ENCODE data around the gene FYB1.

FYB1 gene

DNA sequence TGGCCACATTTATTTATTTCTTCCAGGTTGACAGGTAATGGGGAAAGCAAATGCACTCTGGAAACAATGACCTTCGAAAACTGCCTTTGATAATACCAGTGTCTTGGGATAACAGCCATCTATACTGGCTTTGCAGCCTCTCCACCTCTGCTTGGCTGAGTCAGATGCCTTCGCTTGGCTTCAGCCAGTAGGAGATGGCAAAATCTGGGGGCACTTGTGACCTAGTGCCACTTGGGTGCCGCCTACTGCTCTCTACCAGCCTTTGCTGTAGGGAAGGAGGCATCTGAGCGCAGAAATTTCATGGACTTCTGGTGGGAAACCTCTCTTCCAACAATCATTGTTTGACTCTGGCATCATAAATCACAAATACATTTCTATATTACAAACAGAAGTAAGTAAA, 21.8 kb downstream of the FYB1 start:
- Histone ChIP-seq H3K79me1 (replicated peaks; ENCODE audit: low read length, poor library complexity, severe bottlenecking) (no peaks in the 10 kb centered on the region), H2BK15ac (ENCODE audit: low read depth, poor library complexity, severe bottlenecking) (no peak overlapping the region), H3K4me1 (ENCODE audit: control insufficient read depth, insufficient read depth, low read depth, low read length) (peaks cover 2% of the 10 kb centered on the region), H2BK5ac (ENCODE audit: low read depth, low read length, poor library complexity, severe bottlenecking) (no peak overlapping the region), H3K4me3 (ENCODE audit: insufficient read depth in 1 of 2, low read depth in 1 of 2, low read length in 2 of 2) (no peak overlapping the region), H2AFZ (ENCODE audit: low read depth, low read length) (no peak overlapping the region), H2BK12ac (ENCODE audit: low read length in 2 of 2) (no peak overlapping the region), H4K91ac (ENCODE audit: low read length) (no peak overlapping the region), H3K27ac (ENCODE audit: low read length, poor library complexity, severe bottlenecking) (no peak overlapping the region), H3K18ac (ENCODE audit: low read depth in 1 of 2, low read length in 2 of 2) (no peak overlapping the region), H3K36me3 (ENCODE audit: control insufficient read depth in 1 of 2, insufficient read depth in 2 of 2, low read depth in 1 of 2, low read length in 2 of 2) (no peaks in the 10 kb centered on the region), H3K9me3 (ENCODE audit: control insufficient read depth, low read length) (no peaks in the 10 kb centered on the region), H2BK120ac (ENCODE audit: low read depth, low read length) (no peak overlapping the region), H3K4me2 (ENCODE audit: low read length, poor library complexity, severe bottlenecking) (no peak overlapping the region), H3K9ac (ENCODE audit: low read length) (no peak overlapping the region), H4K8ac (ENCODE audit: low read length) (no peak overlapping the region), H3K4ac (ENCODE audit: low read depth in 1 of 2, low read length in 2 of 2) (no peak overlapping the region), H3K23ac (ENCODE audit: low read length in 2 of 2) (no peak overlapping the region), H2AK5ac (ENCODE audit: low read length, severe bottlenecking) (no peak overlapping the region), H3K27me3 (ENCODE audit: control insufficient read depth in 1 of 2, insufficient read depth in 1 of 2, low read length in 2 of 2) (no peaks in the 10 kb centered on the region), H3K14ac (ENCODE audit: low read length in 2 of 2) (no peak overlapping the region)
- WGBS: 84% methylated on average over 4 of the region's 4 CpGs
- no peak for DNase-seq

DNA sequence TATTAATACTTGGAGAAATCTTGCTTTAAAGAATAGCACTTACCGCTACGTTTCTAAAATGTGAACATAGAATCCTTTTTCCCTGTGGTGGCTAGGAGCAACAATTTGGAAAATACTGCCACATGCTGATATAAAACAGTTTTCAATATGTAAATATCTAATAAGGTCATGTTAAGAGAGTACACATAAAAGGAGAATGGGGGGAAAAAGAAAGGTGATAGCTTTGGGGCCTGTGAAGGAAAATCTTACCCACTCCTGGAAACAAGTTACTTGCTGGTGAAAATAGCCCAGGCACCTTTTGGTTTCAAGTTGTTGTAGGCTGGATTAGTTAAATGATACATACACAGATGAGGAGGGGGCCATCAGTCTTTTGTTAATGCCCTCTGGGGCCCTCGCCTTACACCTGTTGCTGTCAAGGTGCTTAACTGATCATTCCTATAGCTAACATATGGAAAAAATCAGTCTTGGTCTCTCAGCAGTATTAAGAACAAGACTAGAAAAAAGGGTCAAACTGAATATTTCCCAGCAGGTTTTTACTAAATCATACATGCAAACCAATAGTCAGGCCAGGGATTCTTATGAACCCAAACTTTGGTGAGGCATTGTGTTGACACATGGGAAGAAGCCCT, 24.1 kb downstream of the FYB1 start:
- Histone ChIP-seq H3K18ac (ENCODE audit: low read depth in 1 of 2, low read length in 2 of 2) (no peak overlapping the region), H3K9me3 (ENCODE audit: control insufficient read depth, low read length) (no peaks in the 10 kb centered on the region), H3K4ac (ENCODE audit: low read depth in 1 of 2, low read length in 2 of 2) (no peak overlapping the region), H3K14ac (ENCODE audit: low read length in 2 of 2) (no peak overlapping the region), H3K79me1 (replicated peaks; ENCODE audit: low read length, poor library complexity, severe bottlenecking) (no peaks in the 10 kb centered on the region), H3K36me3 (ENCODE audit: control insufficient read depth in 1 of 2, insufficient read depth in 2 of 2, low read depth in 1 of 2, low read length in 2 of 2) (no peaks in the 10 kb centered on the region), H3K27me3 (ENCODE audit: control insufficient read depth in 1 of 2, insufficient read depth in 1 of 2, low read length in 2 of 2) (peaks cover 0 to 3% of the 10 kb centered on the region in 2 experiments), H2BK15ac (ENCODE audit: low read depth, poor library complexity, severe bottlenecking) (no peak overlapping the region), H3K4me3 (ENCODE audit: insufficient read depth in 1 of 2, low read depth in 1 of 2, low read length in 2 of 2) (no peak overlapping the region), H2BK5ac (ENCODE audit: low read depth, low read length, poor library complexity, severe bottlenecking) (no peak overlapping the region), H3K27ac (ENCODE audit: low read length, poor library complexity, severe bottlenecking) (no peak overlapping the region), H2AFZ (ENCODE audit: low read depth, low read length) (no peak overlapping the region), H2BK120ac (ENCODE audit: low read depth, low read length) (no peak overlapping the region), H4K8ac (ENCODE audit: low read length) (no peak overlapping the region), H3K4me1 (ENCODE audit: control insufficient read depth, insufficient read depth, low read depth, low read length) (peaks cover 2% of the 10 kb centered on the region), H4K91ac (ENCODE audit: low read length) (no peak overlapping the region), H3K9ac (ENCODE audit: low read length) (peak overlapping the region; percentile 6), H3K23ac (ENCODE audit: low read length in 2 of 2) (no peak overlapping the region), H3K4me2 (ENCODE audit: low read length, poor library complexity, severe bottlenecking) (no peak overlapping the region), H2BK12ac (ENCODE audit: low read length in 2 of 2) (no peak overlapping the region), H2AK5ac (ENCODE audit: low read length, severe bottlenecking) (no peak overlapping the region)
- no peak for DNase-seq
- 100% methylated on average over 1 of the region's 3 CpGs for WGBS

DNA sequence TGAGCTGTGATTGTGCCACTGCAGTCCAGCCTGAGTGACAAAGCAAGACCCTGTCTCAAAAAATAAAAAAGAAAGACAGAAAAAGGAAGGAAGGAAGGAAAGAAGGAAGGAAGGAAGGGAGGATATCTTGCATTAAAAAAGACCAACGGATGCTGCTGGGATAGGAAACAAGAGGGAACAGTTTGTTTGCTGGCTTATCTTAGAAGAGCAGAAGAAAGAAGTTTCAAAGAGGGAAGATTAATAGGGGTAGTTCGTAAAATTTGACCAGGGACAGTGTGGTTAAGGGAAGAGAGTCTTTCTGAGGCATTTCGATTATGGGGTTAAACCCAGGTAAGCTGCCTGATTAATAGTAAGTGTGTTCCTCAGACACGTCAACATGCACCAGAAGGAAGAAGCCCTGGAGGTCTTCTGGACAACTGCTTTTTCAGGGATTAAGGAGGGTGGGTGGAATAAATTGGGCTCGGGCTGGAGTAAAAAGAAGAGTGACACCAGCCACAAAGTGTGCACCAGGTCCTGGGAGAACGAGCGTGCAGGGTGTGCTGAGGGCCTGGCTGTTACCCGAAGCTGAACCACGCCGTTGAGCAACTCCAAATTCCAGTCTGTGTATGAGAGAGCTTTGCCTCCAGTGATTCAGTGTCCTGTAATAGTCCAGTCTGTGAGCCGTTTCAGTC, 24.8 kb downstream of the FYB1 start:
- H2AK5ac ChIP-seq (ENCODE audit: low read length, severe bottlenecking): no peak overlapping the region
- H3K27me3 ChIP-seq (ENCODE audit: control insufficient read depth in 1 of 2, insufficient read depth in 1 of 2, low read length in 2 of 2): peaks cover 0 to 4% of the 10 kb centered on the region in 2 experiments
- H3K27ac ChIP-seq (ENCODE audit: low read length, poor library complexity, severe bottlenecking): no peak overlapping the region
- H3K4me3 ChIP-seq (ENCODE audit: insufficient read depth in 1 of 2, low read depth in 1 of 2, low read length in 2 of 2): no peak overlapping the region
- DNase-seq: peak; percentile 72
- no peak overlapping the region for H2BK15ac ChIP-seq (ENCODE audit: low read depth, poor library complexity, severe bottlenecking)
- peaks cover 2% of the 10 kb centered on the region for H3K4me1 ChIP-seq (ENCODE audit: control insufficient read depth, insufficient read depth, low read depth, low read length)
- no peaks in the 10 kb centered on the region for H3K9me3 ChIP-seq (ENCODE audit: control insufficient read depth, low read length)
- H4K8ac ChIP-seq (ENCODE audit: low read length): no peak overlapping the region
- H3K23ac ChIP-seq (ENCODE audit: low read length in 2 of 2): no peak overlapping the region
- no peak overlapping the region for H2BK120ac ChIP-seq (ENCODE audit: low read depth, low read length)
- no peak overlapping the region for H2BK5ac ChIP-seq (ENCODE audit: low read depth, low read length, poor library complexity, severe bottlenecking)
- H4K91ac ChIP-seq (ENCODE audit: low read length): no peak overlapping the region
- WGBS: 75% methylated on average over 11 of the region's 11 CpGs
- no peak overlapping the region for H2AFZ ChIP-seq (ENCODE audit: low read depth, low read length)
- H3K18ac ChIP-seq (ENCODE audit: low read depth in 1 of 2, low read length in 2 of 2): no peak overlapping the region
- peak overlapping the region; percentile 6 for H3K9ac ChIP-seq (ENCODE audit: low read length)
- H3K79me1 ChIP-seq (replicated peaks; ENCODE audit: low read length, poor library complexity, severe bottlenecking): no peaks in the 10 kb centered on the region
- no peak overlapping the region for H3K4ac ChIP-seq (ENCODE audit: low read depth in 1 of 2, low read length in 2 of 2)
- H3K4me2 ChIP-seq (ENCODE audit: low read length, poor library complexity, severe bottlenecking): no peak overlapping the region
- H2BK12ac ChIP-seq (ENCODE audit: low read length in 2 of 2): no peak overlapping the region
- no peak overlapping the region for H3K14ac ChIP-seq (ENCODE audit: low read length in 2 of 2)
- no peaks in the 10 kb centered on the region for H3K36me3 ChIP-seq (ENCODE audit: control insufficient read depth in 1 of 2, insufficient read depth in 2 of 2, low read depth in 1 of 2, low read length in 2 of 2)

DNA sequence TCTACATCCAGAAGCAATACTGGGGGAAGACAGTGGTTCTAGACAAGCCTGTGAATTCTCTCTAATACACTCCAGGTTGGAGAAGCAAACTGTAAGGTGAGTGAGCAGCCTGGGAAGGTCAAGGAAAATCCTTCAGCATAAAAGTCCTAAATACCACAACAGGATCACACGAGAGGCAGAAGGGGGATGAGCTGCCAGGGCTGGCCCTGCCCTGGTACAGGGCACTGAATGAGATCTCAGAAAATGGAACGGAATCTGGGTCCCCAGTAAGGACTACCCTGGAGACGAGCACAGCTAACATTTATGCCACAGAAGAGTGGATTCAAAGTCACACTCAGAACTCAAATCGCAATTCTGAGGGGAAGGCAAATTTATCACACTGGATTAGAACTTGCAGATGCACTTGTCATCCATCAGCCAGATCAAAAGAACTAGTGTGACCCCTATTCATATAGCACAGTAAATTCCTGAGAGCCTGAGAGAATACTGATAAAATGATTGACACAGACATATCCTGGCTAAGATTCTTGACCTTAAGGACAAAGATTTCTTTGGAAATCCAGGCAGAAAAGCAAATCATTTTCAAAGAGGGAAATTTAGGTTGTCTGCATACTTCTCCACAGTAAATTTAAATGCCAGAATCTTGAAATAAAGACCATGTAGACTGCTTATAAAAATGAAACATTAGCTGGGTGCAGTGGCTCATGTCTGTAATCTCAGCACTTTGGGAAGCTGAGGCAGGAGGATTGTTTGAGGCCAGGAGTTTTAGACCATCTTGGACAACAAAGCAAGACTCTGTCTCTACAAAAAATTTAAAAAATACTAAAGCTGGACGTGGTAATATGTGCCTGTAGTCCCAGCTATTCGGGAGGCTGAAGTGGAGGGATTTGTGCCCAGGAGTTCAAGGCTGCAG, 25.6 kb downstream of the FYB1 start:
- H3K9me3 ChIP-seq (ENCODE audit: control insufficient read depth, low read length): no peaks in the 10 kb centered on the region
- H3K36me3 ChIP-seq (ENCODE audit: control insufficient read depth in 1 of 2, insufficient read depth in 2 of 2, low read depth in 1 of 2, low read length in 2 of 2): no peaks in the 10 kb centered on the region
- WGBS: 73% methylated on average over 6 of the region's 6 CpGs
- H4K91ac ChIP-seq (ENCODE audit: low read length): no peak overlapping the region
- H2AFZ ChIP-seq (ENCODE audit: low read depth, low read length): no peak overlapping the region
- H3K23ac ChIP-seq (ENCODE audit: low read length in 2 of 2): no peak overlapping the region
- H2BK15ac ChIP-seq (ENCODE audit: low read depth, poor library complexity, severe bottlenecking): no peak overlapping the region
- H3K9ac ChIP-seq (ENCODE audit: low read length): no peak overlapping the region
- H3K4me1 ChIP-seq (ENCODE audit: control insufficient read depth, insufficient read depth, low read depth, low read length): peaks cover 2% of the 10 kb centered on the region
- H2BK12ac ChIP-seq (ENCODE audit: low read length in 2 of 2): no peak overlapping the region
- no peak overlapping the region for H2AK5ac ChIP-seq (ENCODE audit: low read length, severe bottlenecking)
- no peak overlapping the region for H3K4me2 ChIP-seq (ENCODE audit: low read length, poor library complexity, severe bottlenecking)
- no peak overlapping the region for H3K14ac ChIP-seq (ENCODE audit: low read length in 2 of 2)
- DNase-seq: no peak
- H4K8ac ChIP-seq (ENCODE audit: low read length): no peak overlapping the region
- no peak overlapping the region for H3K18ac ChIP-seq (ENCODE audit: low read depth in 1 of 2, low read length in 2 of 2)
- peaks cover 0 to 4% of the 10 kb centered on the region in 2 experiments for H3K27me3 ChIP-seq (ENCODE audit: control insufficient read depth in 1 of 2, insufficient read depth in 1 of 2, low read length in 2 of 2)
- H3K79me1 ChIP-seq (replicated peaks; ENCODE audit: low read length, poor library complexity, severe bottlenecking): no peaks in the 10 kb centered on the region
- H3K27ac ChIP-seq (ENCODE audit: low read length, poor library complexity, severe bottlenecking): no peak overlapping the region
- no peak overlapping the region for H3K4me3 ChIP-seq (ENCODE audit: insufficient read depth in 1 of 2, low read depth in 1 of 2, low read length in 2 of 2)
- H2BK120ac ChIP-seq (ENCODE audit: low read depth, low read length): no peak overlapping the region
- H3K4ac ChIP-seq (ENCODE audit: low read depth in 1 of 2, low read length in 2 of 2): no peak overlapping the region
- H2BK5ac ChIP-seq (ENCODE audit: low read depth, low read length, poor library complexity, severe bottlenecking): no peak overlapping the region
